ENCODE data around the gene FAT3. TPM values are rescaled to one million over a fixed set of nuclear protein-coding genes. Genes with fewer than 3 reads are reported as not detected.

FAT3 gene
- total RNA-seq, 2 experiments from 2014 or later, result not detected

- ChIA-PET CTCF (no interaction called here), POLR2A (no interaction called here)
- Mint-ChIP-seq H3K36me3 (ENCODE audit: low read depth) (no peaks in the 10 kb centered on the region), H3K4me3 (no peak overlapping the region), H3K27ac (no peak overlapping the region), H3K9me3 (no peaks in the 10 kb centered on the region), H3K27me3 (no peaks in the 10 kb centered on the region), H3K4me1 (ENCODE audit: low read depth) (no peaks in the 10 kb centered on the region)
- intact Hi-C loops (cut with DNase I, micrococcal nuclease), result no loop called here
- H3K27me3 ChIP-seq (ENCODE audit: control insufficient read depth in 1 of 2, insufficient read depth in 2 of 2, low read length in 2 of 2), result no peaks in the 10 kb centered on the region
- no peak for ATAC-seq (ENCODE audit: poor library complexity)
- TF ChIP-seq, protein P1, sequence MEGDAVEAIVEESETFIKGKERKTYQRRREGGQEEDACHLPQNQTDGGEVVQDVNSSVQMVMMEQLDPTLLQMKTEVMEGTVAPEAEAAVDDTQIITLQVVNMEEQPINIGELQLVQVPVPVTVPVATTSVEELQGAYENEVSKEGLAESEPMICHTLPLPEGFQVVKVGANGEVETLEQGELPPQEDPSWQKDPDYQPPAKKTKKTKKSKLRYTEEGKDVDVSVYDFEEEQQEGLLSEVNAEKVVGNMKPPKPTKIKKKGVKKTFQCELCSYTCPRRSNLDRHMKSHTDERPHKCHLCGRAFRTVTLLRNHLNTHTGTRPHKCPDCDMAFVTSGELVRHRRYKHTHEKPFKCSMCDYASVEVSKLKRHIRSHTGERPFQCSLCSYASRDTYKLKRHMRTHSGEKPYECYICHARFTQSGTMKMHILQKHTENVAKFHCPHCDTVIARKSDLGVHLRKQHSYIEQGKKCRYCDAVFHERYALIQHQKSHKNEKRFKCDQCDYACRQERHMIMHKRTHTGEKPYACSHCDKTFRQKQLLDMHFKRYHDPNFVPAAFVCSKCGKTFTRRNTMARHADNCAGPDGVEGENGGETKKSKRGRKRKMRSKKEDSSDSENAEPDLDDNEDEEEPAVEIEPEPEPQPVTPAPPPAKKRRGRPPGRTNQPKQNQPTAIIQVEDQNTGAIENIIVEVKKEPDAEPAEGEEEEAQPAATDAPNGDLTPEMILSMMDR (IDR thresholded peaks at IDR 0.05), result no peak
- no peaks in the 10 kb centered on the region for H3K4me1 ChIP-seq (ENCODE audit: insufficient read depth, low read length)
- no peaks in the 10 kb centered on the region for H3K36me3 ChIP-seq (ENCODE audit: insufficient read depth, low read length)
- no peak overlapping the region for H3K4me3 ChIP-seq (ENCODE audit: low read length)
- no peak overlapping the region for H3K27ac ChIP-seq (ENCODE audit: low read depth in 1 of 2, low read length in 2 of 2)
- no peak for DNase-seq
- peaks cover 0 to 3% of the 10 kb centered on the region in 2 experiments for H3K9me3 ChIP-seq (ENCODE audit: control insufficient read depth in 1 of 2, insufficient read depth in 1 of 2, low read length in 2 of 2)
Measured at GRCh38 chr11:92198268-92198667, 26.4 kb upstream of the FAT3 start.

- ChIA-PET CTCF (no interaction called here), POLR2A (no interaction called here)
- no peak for DNase-seq
- TF ChIP-seq, protein P1 (IDR thresholded peaks at IDR 0.05), result no peak
- Histone ChIP-seq H3K27ac (ENCODE audit: low read depth in 1 of 2, low read length in 2 of 2) (no peak overlapping the region), H3K9me3 (ENCODE audit: control insufficient read depth in 1 of 2, insufficient read depth in 1 of 2, low read length in 2 of 2) (peaks cover 0 to 3% of the 10 kb centered on the region in 2 experiments), H3K4me1 (ENCODE audit: insufficient read depth, low read length) (no peaks in the 10 kb centered on the region), H3K27me3 (ENCODE audit: control insufficient read depth in 1 of 2, insufficient read depth in 2 of 2, low read length in 2 of 2) (no peaks in the 10 kb centered on the region), H3K36me3 (ENCODE audit: insufficient read depth, low read length) (no peaks in the 10 kb centered on the region), H3K4me3 (ENCODE audit: low read length) (no peak overlapping the region)
- ATAC-seq (ENCODE audit: poor library complexity), result no peak
- Mint-ChIP-seq H3K27me3 (no peaks in the 10 kb centered on the region), H3K4me3 (no peak overlapping the region), H3K36me3 (ENCODE audit: low read depth) (no peaks in the 10 kb centered on the region), H3K27ac (no peak overlapping the region), H3K9me3 (no peaks in the 10 kb centered on the region), H3K4me1 (ENCODE audit: low read depth) (no peaks in the 10 kb centered on the region)
- intact Hi-C loops (cut with DNase I, micrococcal nuclease), result loop anchor here in 1 of 2 experiments (5.0 kb wide), 1 partner anchor 1022 kb away; no protein-coding TSS in a partner anchor
Measured at GRCh38 chr11:92199991-92200390, 24.6 kb upstream of the FAT3 start.

DNA sequence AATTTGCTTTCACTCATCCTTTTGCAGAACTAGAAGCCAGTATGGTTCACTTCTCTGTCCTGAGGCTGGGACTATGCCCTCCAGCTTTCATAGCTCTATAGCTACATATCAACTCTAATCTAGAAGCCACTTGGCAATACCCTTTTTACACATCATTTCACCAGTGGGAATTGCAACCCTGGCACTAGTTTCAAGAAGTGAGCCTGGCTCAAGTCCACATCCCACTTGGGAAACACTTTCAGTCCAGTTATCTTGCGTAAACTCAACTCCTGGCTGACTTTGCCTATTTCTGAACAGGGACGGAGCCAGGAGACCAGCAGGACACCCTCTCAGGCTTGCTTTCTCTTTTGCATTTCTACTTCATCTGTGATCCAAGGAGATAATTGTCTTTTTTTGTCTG, 19.9 kb upstream of the FAT3 start:
- ATAC-seq (ENCODE audit: poor library complexity), result no peak
- Histone ChIP-seq H3K4me1 (ENCODE audit: insufficient read depth, low read length) (no peaks in the 10 kb centered on the region), H3K27ac (ENCODE audit: low read depth in 1 of 2, low read length in 2 of 2) (no peak overlapping the region), H3K4me3 (ENCODE audit: low read length) (no peak overlapping the region), H3K27me3 (ENCODE audit: control insufficient read depth in 1 of 2, insufficient read depth in 2 of 2, low read length in 2 of 2) (no peaks in the 10 kb centered on the region), H3K36me3 (ENCODE audit: insufficient read depth, low read length) (no peaks in the 10 kb centered on the region), H3K9me3 (ENCODE audit: control insufficient read depth in 1 of 2, insufficient read depth in 1 of 2, low read length in 2 of 2) (no peaks in the 10 kb centered on the region)
- H3K4me1 Mint-ChIP-seq (ENCODE audit: low read depth), result no peaks in the 10 kb centered on the region
- no peak overlapping the region for H3K4me3 Mint-ChIP-seq
- H3K27me3 Mint-ChIP-seq, result peaks cover 1% of the 10 kb centered on the region
- no peaks in the 10 kb centered on the region for H3K9me3 Mint-ChIP-seq
- POLR2A ChIA-PET, result no interaction called here
- TF ChIP-seq, protein P1 (IDR thresholded peaks at IDR 0.05), result no peak
- H3K36me3 Mint-ChIP-seq (ENCODE audit: low read depth), result no peaks in the 10 kb centered on the region
- CTCF ChIA-PET, result no interaction called here
- H3K27ac Mint-ChIP-seq, result no peak overlapping the region
- intact Hi-C loops (cut with DNase I, micrococcal nuclease), result loop anchor here in 1 of 2 experiments (5.0 kb wide), 1 partner anchor 1018 kb away; no protein-coding TSS in a partner anchor
- DNase-seq, result no peak
